NCI-H1105 (cell line): ENCODE measurements around the gene PPP1R9B.

Experiments used
- DNase-seq: peaks from one replicate; lab custom pipeline; 2025; lab: John Stamatoyannopoulos, UW

Gene PPP1R9B

DNA sequence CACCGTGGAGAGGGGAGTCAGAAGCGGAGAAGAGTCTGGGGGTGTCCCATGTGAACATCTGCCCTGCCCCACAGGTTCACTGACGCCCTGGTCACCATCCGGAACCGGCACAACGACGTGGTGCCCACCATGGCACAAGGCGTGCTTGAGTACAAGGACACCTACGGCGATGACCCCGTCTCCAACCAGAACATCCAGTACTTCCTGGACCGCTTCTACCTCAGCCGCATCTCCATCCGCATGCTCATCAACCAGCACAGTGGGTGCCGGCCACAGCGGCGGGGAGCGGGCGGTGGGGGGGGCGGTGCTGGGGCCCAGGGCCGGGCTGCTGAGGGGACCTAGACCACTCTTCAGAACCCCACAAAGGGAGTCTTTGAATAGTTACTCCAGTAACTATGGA lies 44.7 kb downstream of the PPP1R9B start:
- no peak for DNase-seq

DNA sequence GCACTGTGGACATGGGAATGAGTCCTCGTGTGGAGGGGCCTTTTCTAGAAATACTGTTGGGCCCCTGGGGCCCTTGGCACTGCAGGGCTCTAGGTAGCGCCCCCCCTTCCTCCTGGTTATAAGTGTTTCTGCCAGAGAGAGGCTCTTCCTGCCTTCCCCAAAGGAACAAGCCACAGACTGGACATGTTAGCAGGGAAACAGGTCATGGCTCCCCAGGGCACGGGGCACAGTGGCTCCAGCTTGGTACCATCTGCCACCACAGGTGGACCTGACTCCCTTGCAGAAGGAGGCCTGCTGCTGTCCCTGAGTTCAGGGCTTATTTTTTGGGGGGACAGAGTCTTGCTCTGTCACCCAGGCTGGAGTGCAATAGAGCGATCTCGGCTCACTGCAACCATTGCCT lies 46.5 kb downstream of the PPP1R9B start:
- DNase-seq: no peak

DNA sequence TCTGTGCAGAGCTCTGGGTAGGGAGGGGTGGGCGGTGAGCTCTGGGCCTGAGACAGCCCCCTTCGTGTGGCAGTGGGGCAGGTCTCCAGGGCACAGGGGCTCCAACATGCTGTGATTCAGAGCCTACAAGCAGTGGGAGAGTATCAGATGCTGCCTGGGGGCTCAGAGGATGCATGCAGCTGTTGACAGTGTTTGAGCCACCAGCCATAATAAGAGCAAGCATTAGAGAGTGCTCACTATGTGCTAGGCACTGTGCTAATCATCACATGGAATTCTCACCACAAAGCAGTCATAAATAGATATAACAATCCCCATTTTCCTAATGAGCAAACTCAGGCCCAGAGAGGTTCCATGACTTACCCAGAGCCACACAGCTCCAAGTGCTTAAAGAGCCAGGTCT lies 47.2 kb downstream of the PPP1R9B start:
- DNase-seq: no peak

DNA sequence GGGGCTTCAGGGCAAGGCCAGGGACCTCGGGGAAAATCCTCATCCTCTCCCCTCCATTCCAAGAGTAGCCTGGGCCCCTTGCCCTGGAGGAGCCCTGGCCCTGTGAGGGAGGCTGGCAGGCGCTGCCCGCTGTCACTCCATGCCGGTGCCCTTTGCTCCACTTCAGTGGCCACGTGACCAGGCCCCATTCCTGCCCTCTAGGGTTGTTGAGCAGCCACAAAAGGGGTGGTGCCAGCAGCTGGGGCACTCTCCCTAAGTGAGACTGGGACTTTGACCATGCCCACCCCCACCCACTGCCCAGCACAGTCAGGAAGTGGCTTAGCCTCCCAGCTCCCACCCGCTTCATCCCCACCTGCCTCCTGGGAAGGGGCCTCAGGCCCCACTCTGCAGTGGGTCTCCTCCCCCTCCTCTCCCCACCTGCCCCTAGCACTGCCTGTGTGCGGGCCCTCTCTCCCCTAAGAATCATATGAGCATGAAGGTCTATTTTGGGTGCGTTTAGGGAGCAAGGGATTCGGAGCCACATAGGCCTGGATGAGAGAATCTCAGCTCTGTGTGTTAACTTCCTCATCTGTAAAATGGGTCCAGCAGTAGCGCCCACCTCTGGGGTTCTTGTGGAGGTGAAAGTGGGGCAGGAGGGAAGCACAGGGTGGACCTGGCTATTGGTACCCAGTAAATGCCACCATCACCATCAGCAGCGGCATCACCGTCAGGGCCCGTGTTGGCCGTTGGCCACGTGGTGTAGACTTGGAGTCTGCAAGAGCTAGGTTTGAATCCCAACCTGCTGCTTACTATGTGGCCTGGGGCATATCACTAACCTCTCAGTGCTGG lies 48.1 kb downstream of the PPP1R9B start:
- DNase-seq: no peak

DNA sequence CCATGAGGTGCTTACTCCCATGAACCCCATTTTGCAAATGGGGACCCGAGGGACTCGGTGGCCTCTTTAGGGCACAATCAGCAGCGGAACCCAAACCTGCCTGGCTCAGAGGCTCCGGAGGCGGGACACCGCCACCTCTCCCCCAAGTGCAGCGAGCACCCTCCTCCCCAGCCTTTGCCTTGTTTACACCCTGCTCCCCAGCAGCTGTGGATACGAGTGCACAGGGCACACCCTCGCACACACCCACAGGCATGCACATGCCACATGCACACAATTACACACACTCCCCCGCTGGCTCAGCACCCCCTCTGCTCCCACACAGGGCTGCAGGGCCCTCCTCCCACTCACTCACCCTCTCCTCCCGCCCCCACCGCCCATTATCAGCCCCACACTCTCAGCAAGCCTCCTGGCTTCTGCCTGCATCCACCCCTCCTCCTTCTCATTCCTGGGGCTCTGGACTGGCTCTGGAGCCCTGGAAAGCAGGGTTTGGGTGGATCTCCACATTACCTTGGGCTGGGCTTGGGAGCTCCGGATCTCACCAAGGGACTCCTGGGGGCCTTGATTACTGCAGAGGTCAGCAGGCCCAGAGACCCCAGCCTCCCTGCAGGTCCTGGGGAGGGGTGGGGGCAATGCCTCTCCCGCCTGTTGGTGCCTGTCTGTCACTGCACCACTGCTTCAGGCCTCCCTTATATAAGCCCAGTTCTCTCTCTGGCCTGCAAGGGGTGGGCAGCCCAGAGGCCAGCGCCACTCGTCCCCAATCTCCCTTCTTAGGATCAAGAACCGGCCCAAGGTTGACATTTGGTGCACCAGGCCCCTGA lies 48.9 kb downstream of the PPP1R9B start:
- DNase-seq: no peak

DNA sequence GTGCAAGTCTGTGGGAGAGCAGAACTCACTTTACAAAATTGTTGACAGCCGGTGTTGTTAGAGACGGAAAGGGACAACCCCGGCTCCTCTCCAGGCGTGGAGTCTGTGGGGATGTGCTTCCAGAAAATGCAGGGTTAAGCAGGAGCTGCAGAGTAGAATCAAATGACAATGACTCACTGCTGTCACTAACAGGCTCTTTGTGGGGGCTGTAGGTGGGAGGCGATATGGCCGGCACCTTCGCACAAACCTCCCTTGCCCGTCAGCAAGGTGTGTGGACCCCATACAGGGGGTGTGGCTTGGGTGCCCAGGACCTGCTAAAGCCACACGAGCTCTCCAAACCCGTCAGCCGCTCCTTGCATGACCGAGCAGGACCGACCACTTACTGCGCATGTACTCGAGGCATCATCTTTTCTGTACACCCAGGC lies 49.5 kb downstream of the PPP1R9B start:
- no peak for DNase-seq

DNA sequence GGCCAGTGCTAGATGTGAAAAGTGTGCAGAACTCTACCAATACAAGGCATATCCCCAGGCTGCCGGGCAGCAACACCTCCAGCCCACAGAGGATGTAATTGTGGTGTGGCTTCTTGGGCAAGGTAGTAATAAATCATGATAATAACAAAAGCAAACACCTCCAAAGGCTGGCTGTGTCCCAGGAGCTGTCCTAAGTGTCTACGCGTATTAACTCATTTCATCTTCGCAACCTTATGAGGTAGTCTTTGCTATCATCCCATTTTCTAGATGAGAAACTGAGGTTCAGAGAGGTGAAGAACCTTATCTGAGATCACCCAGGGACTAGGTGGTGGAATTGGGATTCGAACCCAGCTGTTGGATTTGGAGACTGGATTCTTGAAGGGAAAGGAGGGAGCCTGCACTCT lies 50.0 kb downstream of the PPP1R9B start:
- no peak for DNase-seq

DNA sequence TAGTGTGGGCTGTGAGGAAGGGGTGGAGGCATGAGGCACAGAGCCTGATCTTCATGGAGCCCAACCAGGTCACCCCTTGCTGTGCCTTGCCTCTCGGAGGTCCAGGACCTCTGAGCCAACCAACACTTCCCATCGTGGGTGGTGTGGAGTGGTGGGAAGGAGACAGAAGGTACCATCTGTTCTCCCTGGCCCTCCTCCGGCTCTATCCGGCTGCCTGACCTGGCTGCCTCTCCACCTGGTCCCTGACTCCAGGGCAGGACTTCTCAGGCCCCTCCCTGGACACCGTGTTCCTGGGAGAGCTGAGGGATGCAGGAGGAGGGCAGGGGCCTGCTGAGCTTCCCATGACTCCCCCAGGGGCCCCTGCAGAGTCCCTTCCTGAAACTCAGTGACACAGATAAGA lies 51.5 kb downstream of the PPP1R9B start:
- no peak for DNase-seq

DNA sequence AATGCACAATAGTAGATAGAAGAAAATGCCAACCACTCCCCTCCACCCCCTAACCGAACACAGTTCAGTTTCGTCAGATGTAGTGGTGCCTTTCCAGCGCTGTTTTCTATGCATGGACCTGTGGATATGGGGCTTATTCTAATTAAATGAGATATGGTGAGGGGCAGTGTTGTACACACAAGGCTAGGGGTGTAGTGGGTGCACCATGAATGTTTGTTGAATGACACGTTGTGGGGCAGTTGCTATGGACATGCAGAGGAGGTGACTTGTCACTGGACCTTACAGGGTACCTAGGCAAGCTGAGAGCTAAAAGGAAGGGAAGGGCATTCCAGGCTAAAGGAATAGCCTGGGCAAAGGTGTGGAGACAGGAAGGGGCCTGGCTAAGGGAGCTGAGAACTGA lies 51.9 kb downstream of the PPP1R9B start:
- DNase-seq: no peak

DNA sequence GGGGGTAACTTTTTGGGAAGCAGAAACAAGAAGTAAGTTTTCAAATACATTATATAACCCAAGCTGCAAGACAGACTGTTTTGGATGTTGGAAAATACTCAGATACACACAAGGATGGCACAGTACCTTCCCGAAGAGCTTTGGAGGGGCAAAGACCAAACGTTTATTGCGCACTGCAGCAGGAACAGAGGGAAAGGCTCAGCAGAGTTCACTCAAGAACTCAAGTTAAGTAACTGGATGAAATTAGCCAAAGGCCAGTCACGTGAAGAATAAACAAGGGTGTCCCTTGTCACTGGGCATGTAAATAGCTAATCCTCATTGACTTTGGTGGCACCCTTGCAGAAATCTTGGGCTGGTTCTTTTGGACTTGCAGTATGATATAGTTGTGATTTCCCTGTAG lies 52.6 kb downstream of the PPP1R9B start:
- DNase-seq: no peak

DNA sequence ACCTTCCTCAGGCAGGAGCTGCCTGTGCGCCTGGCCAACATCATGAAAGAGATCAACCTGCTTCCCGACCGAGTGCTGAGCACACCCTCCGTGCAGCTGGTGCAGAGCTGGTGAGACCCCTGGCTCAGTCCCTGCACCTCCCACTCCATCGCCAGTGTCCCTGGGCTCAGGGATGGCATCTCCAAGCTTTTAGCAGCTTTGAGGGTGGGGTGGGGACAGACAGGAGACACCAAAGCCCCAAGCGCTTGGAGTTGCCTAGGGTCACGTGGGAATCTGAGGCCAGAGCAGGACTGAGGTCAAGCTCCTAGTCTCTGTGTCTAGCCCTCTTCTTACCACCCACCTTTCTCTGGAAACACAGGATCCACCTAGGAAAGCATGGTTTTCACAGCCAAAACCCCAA lies 53.0 kb downstream of the PPP1R9B start:
- DNase-seq: no peak

DNA sequence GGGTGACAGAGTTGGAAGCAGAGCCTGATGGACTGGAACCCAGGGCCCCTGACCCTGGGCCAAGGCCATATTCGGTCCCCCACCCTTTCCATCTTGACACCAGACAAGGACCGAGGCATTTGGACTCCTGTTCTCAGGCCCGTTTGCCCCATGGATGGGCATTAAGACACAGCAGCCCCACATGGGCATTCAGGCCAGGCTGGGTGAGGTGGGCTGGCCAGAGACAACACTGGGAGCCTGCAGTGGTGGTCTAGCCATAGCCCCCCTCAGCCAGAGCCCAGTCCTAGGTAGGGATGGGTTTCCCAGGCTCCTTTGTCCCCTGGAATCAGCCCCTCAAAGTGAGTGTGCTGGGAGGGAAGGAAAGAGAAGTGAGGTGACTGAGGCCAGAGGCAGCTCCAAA lies 53.7 kb downstream of the PPP1R9B start:
- no peak for DNase-seq

DNA sequence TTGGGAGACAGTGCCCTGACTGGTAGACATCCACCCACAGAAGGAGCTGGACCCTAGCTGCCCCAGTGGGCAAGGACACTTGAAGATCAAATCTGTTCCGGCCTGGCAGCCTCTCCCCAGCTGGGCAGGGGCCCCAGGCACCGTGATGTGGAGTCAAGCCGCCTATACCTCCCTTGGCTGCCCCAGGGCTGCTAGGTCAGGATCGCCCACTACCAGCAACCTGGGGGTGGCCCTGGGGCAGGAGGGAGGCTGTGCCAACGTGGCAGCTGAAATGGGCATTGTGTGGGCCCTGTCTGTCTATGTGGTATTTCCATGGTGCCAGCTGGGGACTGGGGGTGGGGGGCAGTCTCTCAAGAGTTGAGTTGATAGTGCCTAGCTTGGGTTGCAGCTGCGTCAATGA lies 54.4 kb downstream of the PPP1R9B start:
- no peak for DNase-seq

DNA sequence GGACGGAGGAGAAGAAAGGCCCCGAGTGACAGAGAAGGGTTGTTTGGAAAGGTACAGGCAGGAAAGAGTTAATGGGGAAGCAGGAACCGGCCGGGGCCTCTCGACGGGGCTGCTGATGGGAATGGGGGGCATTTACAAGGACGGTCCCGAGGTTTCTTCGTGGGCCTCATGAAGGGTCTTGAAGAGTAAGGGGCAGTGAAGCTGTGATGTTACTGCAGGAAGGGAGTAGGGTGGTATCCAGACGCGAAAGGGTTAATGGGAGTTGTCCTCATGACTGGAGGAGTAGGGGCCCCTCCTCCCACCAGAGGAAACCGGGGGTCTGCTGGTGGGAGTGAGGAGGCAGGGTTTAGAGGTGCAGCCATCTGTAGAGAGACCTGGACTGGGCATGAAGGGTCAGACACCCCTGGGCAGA lies 54.8 kb downstream of the PPP1R9B start:
- DNase-seq: no peak

DNA sequence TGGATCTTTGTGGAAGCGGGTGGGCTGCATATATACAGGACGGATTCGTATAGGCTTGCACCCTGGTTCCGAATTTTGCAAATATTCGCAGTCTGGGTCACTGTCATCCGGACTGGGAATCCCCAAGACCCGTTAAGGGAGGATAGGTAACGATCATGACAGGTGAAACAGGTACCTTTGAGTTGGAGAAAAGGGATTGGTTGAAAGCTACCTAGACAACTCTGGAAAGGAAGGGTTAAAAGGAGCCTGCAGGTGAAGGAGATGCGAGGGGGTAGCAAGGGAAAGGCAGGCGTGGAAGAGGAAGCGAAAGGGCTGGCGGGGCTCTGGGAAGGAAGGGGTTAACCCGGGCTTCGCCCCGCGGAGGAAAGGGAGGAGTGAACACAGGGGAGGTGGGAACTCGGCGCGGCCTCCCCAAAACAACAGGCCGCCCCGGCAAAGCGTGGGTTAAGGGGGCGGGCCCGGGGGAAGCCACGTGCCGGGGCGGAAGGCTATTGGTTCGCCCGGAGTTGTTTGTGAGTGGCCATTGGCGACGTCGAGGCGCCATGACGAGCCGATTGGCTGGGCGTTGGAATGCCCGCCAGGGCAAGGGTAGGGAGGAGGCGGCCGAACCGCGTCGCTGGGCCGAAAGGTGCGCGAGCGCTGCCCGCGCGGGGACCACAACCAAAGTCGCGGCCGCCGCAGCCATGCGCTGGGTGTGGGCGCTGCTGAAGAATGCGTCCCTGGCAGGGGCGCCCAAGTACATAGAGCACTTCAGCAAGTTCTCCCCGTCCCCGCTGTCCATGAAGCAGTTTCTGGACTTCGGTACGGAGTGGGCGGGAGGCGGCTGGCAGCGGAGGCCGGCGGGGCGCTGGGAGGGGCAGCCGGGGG lies 55.5 kb downstream of the PPP1R9B start, which contains the start of gene PDK2:
Gene PDK2 (plus strand): TSS at position 599 of the 867 bp plus-strand sequence. CDS start 85 bp downstream, at position 684.
- DNase-seq: peak; percentile 89

DNA sequence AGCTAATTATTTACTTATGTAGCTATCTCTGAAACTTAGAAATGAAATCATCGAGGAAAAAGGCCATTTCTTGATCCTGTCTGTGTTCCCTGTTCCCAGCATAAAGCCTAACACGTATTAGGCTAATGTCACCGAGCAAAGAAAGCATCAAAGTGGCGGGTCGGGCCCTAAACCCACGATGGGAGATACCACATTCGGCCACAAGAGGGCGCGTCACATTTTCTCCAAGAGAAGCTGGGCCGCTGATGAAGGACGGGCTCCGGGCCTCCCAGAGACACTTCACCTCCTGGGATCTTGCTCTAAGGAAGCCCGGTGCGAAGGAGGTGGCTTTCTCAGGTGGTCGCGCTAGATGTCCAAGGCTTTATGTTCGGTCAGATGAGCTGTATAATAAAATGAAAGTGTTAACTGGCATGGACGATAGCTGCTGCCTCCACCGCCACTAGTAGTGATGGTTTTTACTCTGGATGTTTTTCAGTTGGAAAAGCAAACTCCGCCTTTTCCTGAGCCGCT lies 56.2 kb downstream of the PPP1R9B start:
- DNase-seq: peak; percentile 74

DNA sequence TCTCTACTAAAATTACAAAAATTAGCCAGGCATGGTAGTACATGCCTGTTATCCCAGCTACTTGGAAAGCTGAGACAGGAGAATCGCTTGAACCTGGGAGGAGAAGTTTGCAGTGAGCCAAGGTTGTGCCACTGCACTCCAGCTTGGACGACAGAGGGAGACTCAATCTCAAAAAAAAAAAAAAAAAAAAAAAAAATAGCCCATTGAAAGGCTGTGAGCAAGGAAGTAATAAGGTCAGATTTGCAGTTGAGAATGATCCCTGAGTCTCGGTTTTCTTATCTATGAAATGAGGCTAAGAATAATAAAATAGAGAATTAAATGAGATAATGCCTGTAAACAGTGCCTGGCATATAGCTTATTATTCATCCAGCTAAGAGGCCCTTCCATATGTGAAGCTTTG lies 56.7 kb downstream of the PPP1R9B start:
- DNase-seq: no peak

DNA sequence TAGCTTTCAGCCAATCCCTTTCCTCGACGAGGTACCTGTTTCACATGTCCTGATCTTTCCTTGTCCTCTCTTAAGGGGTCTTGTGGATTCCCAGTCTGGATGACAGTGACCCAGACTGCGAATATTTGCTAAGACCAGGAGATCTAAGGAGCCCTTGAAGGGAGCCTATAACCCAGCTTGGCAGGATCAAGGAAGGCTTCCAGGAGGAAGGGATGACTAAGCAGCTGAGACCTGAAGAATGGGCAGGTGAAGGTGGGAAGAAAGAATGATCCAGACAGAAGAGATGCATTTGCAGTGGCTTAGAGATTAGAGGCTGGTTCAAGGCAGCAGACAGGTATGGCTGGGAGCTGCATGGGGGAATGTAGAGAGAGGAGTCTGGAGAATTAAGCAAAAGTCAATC lies 57.2 kb downstream of the PPP1R9B start:
- no peak for DNase-seq

DNA sequence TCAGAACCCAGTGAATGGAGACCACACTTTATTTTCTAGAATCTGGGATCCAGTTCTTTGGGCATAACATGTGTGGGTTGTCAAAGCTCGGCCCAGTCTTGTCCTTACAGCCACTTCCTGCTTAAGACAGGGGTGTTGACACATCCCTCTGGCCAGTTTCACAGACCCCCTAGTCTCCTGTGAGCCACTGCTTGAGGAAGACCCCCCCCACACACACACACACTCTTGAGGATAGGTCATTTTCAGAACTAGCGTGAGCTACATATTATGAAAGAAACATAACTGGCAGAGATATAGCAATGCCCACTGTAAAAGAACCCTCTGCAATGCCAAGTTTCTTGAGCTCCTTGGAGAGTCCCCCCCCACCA lies 58.6 kb downstream of the PPP1R9B start:
- DNase-seq: no peak

DNA sequence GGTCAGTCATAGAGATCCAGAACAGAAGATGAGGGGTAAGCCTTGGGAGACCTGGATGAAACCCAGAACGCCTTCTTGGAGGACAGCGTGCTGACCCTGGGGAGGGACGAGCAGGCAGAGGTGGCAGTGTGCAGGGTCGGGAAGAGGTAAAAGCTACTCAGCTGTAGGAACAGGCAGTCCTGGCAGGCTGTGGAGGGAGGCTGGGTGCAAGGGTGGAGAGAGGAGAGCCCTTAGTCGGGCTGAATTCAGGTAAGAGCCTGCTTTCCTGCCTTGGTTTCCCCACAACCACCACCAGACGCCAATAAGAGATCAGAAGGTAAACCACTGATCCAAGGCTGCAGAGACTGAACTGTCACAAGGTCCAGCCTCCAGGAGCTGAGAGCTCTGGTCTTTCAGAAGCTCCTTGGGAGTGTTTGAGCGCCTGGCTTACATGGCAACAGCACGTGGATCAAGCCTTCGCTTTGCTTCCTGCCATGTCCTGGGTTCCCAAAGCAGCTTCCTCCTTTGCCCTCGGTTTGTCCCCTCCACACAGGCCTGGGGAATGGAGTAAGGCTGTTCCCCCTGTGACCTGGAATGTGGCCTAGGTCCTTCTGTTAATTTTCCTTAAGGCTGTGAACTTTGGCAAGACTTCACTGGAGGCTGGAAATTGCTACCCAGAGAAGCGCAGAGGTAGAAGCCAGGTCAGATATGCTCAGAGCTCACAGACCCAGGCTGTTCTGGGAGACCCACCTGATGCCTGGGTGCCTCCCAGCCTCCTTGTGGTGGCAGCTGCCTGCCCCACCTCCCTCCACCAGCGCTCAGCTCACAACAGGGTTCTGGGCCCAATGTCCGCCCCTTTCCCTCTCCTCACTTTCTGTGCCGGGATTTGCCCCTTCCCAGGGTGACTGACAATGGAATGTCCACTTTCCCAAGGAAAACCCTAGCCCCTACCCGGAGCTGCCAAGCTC lies 59.2 kb downstream of the PPP1R9B start:
- no peak for DNase-seq

DNA sequence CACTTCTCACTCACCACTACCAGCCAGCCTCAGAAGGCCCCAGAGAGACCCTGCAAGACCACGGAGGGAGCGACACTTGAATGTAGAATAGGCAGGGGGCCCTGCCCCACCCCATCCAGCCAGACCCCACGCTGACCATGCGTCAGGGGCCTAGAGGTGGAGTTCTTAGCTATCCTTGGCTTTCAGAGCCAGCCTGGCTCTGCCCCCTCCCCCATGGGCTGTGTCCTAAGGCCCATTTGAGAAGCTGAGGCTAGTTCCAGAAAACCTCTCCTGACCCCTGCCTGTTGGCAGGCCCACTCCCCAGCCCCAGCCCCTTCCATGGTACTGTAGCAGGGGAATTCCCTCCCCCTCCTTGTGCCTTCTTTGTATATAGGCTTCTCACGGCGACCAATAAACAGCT lies 60.4 kb downstream of the PPP1R9B start:
- DNase-seq: no peak
